Upper lobe of left lung (tissue), 4 donors: Measurements from ENCODE around the gene SLC8A2.

ENCODE experiments used
- CTCF ChIP-seq, 6 experiments: fragments of 450-650 bp in 4 of 6; fragments of 200-600 bp in 2 of 6; sonication (generic) in 2 of 6; IDR thresholded peaks; one replicate each; pipeline ENCODE4 v1.5.1; 2016 to 2019; ENCODE audit warnings: antibody characterized with exemption in 6 of 6
- POLR2A ChIP-seq, 4 donors: fragments of 450-650 bp; IDR thresholded peaks; one replicate each; pipeline ENCODE4 v1.5.1; 2016 to 2017; ENCODE audit warnings: antibody characterized with exemption in 4 of 4, mild to moderate bottlenecking in 2 of 4

- TF ChIP-seq CTCF (IDR thresholded peaks at IDR 0.05) (no peak), POLR2A (IDR thresholded peaks at IDR 0.05) (no peak)
Measured at GRCh38 chr19:47446534-47447469, 24.9 kb downstream of the SLC8A2 start.
